ENCODE results near the gene RGS6.
"Not testable (repeated sequence)": the region's sequence is repeated elsewhere in the genome, so short reads cannot be mapped to it uniquely, and the experiment has no call there.

Gene RGS6

DNA sequence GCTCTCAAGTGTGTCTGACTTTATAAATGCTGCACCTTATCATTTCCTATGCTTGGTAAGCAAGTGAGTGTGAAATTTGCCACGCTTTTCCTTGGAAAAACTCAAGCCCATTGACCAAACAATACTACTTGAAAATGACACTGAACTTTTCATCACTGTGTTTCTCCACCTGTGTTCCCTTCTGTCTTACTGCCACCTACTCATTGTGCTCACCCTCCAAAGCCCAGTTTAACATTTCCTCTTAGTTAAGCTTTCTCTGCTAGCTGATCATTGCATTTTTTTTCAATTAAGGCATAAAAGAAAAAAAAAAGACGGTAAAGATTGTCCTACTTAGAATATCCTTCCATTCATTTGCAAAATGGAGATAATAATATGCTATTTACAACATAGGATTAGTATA lies 516.0 kb downstream of the RGS6 start:
- no peak for DNase-seq

DNA sequence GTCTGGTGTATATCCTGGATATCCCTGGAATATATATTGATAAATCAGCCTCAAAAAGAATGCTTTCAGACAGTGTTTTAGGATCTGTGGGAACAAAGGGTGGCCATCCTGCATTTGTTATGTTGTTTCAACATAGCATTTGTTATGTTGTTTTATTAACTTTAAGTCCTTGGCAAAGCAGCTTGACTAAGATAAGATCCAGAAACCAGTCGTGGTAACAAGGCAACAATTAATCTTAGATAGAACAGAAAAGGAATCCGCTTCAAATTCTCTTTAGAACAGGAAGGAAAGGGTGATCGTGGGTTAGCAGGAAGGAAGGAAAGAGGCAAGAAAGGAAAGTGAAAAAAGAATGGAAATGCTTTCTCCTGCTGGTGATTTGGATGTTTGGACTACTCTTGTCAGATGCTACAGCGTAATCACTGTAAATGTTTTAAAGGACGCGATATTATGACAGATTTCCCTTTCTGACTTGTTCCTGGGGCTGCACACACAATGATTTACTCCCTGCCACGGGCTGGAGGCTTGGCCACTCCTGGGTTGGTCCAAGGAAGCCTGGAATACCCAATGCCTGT lies 518.3 kb downstream of the RGS6 start:
- DNase-seq = no peak

DNA sequence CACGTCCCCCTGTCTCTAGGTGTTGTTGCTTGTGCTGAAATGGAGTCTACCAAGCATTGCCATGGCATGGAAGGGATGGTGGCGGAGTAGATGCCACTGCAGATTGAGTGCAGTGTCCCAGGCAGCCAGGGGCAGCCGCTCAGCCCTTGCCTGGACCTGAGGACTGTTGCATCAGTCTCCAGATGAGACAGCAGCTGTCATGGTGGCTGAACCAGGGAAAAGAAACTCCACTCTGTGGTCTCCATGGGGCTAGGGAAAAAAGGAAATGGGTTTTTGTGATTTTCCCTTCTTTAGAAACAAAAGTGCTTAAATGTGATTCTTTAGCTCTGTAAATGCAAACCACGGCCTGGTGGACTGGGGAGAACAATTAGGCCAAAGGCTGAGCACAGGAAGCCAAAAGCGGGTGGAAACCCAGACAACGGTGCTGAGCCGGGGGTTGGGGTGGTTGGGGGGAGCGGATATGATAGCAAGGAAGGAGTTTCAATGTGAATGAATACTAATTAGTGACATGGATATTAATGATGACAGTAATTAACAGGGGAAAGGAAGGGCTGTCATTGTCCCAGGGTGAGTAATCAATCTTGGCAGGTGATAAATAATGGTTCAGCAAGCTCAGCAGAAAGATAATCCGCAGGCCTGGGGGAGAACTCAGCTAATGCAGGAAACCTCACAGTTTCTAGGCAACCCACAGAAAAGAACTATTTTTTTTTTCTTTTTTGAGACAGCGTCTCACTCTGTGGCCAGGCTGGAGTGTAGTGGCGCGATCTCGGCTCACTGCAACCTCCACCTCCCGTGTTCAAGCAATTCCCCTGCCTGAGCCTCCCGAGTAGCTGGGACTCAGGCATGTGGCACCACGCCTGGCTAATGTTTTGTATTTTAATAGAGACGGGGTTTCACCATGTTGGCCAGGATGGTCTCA lies 519.1 kb downstream of the RGS6 start:
- DNase-seq = peak in 36 of 58 donors; percentile 2 to 74 (median 20)

DNA sequence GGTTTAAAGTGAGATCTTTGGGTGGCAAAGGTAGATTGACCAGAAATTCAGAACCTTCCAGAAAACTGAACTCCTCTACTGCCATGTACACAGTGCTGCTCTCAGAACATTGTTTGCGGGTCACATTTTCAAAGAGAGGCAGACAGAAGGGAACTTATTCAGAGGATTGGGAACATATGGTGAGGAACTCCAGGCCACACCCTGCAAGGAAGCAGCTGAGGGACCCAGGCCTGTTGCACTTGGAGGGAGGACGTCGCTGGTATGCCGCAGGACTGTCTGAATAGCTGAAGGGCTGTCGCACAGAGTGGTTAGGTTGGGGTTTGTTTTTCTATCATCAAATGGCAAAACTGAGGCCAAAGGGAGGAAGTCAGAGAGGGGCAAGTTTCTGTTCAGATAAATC lies 520.5 kb downstream of the RGS6 start:
- no peak for DNase-seq

DNA sequence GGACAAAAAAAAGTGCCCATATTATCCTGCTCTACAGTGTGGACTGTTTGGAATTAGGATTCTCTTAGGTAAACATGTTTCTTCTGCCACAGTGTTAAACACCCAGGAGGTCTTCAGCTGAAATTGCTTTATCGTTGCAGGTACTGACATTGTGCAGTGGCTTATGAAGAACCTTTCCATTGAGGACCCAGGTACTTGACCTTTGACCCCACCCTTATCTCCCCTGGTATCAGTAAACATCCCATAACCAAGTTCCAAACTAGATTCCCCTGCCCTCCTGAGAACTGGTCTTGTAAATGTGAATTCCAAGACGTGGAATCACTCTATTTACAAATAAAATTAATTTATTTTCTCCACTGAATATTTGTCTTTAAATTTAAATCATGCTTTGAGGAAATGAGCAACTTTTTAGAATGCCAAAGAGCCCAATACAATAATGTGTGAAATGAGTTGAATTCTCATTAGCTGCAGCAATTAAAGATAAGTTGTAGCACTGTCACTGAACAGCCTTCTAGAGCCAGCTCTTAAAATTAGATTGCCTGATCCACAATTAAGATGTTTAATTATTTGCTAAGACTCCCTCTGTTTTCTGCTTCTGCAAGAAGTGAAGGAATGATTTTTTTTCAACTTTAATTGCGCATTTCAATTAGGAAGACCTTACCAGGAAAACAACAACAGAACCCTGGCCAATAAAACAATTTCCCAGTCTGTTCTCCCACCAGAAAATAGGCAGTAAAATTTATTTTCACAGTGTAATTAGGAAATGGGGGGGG lies 522.3 kb downstream of the RGS6 start:
- no peak for DNase-seq

DNA sequence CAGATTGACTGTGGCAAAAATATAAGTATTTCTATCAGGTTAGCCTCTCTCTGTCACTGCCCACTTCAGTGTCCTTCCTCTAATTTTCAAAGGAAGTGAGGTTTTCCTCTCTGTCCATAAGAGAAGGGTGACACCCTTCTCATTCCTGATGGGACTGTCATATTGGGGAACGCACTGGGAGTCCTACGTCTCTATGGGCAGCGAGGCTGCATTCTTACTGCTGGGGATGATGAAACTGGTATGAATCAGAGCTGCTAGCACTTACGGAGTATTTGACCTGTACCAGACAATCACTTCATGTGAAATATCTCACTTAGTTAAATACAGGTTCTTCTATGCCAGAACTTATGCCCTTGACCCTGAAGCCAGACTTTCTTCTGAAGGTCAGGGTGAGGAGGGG lies 525.4 kb downstream of the RGS6 start:
- DNase-seq = no peak

DNA sequence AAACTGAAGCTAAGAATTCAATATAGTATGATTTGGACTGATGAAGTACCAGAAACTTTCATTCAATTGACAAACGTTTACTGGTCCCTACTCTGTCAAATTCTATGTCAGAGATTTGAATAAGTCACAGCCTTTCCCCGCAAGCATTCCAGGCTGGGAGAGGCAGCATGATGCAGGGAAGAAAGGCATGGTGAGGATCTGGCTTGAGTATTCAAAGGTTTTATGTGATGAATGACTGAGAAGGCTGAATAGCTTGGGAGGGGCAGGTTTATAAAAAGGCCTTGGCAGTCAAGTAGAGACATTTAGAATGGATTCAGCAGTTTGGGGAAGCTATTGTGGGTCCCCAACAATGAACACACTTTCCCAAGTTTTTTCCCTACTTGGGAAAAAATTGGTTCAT lies 529.8 kb downstream of the RGS6 start:
- no peak for DNase-seq

DNA sequence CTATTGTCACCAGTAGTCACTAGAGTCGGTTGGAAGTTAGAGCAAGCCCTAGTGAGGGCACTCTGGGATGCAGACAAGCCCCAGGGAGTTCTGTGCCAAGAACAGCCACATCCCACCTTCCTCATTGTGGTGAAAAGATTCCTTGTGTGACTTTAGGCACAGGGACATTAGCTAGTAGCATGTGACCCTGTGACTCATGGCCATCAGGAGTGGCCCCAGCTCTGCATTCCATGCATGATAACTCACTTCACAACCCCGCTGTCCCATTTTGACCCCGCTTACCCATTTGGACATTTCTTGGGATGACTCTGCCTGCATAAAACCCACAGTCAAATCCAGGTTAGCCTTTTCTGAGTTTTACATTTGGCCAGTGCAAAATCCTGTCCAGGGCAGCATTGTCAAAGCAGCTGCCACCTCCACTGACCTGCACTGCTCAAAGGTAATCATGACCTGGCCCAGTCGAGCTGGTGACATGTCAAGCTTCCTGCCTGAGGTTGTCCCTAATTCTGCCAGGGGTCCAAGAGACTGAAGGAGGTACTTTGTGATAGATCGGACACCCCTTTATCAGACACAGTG lies 531.1 kb downstream of the RGS6 start:
- DNase-seq = no peak

DNA sequence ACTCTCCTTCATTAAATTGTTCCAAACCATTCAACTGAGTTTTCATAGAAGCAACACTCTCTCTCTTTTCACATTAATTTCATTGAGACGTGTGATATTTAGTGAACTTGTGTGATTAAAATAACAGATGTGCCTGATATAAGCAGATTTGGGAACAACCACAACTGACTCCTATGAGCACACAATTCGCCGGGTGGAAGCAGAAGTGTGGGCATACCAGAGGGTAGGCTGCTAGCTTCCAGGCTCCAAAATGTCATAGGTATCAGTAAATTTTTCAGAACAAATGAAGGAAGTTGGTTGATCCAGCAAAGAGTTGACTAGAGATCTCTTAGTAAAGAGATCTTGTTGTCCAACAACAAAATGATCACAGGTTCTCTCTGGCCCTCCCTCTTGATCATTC lies 532.0 kb downstream of the RGS6 start:
- no peak for DNase-seq

DNA sequence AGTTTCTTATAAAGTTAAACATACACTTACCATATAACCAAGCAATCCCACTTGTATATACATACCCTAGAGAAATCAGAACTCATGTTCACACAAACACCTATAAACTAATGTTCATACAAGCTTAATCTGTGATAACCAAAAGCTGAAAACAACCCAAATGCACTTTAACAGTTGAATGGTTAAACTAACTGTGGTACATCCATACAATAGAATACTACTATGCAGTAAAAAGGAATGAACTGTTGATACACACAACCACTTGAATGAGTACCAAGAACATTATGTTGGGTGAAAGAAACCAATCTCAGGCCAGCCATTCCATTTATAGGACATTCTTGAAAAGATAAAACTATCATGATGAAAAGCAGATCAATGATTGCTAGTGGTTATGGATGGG lies 534.1 kb downstream of the RGS6 start:
- no peak for DNase-seq

DNA sequence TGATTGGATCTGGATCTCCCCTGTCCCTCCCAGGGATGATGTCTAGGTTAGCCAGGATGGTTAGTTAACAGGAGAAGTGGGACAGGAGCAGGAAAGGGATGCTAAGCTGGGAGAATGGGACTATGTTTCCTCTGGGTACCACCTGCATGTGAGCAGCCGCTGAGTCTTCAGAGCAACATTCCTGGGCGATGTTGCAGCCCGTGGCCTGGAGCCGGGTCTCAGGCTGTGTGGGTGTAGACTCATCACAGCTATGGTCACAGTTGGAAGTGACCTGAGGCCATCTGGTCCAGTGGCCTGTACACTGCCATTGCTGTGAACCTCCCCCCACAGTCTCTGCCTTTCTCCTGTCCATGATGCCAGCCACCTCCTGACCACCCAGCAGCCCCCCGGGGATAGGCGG lies 539.1 kb downstream of the RGS6 start:
- no peak for DNase-seq

DNA sequence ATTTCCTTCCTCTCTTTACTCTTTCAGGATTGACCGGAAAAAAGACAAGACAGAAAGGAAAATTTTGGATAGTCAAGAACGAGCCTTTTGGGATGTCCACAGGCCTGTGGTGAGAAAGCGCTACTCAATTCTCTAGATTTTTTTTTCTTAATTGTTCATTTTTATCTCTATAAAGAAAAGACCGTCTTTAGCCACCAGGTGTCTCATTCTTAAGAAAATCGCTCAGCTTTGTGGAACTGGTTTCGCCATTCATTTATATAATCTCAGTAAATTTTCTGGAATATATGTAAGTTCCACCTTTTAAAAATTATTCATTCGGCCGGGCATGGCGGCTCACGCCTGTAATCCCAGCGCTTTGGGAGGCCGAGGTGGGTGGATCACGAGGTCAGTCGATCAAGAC lies 540.6 kb downstream of the RGS6 start:
- no peak for DNase-seq

DNA sequence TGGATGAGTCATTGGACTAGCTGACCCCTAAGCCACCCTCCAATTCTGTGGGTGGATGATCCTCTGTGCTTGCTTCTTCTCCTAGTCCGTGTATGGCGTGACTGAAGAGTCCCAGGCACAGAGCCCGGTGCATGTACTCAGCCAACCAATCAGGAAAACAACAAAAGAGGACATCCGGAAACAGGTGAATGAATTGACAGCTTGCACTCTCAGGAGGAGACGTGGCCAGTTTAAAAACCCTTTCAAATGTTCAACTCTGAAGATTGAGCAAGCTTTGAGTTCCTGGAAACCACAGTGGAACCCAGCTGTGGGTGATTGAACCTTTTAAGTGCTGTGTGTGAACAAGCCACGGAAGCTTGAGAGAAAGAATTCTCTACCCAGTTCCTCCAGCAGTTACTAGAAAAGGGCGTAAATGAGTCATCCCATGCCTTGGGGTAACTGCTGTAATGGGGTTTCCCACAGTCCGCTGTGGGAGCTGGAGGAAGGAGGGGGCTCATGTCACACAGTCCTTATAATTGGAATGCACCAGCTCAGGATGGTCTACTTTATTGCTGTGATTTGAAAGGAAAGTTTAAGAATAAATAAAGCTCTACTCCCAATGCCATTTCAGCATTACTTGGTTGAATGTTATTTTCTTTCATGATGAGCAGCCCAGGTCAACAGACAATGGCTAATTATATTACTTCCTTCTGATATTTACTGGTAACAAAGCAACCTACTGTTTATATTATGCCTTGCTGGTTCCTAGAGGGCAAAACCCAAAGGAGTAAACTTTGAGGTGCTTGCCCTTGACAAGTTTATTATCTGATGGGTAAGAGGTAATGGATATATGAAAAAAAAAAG lies 544.6 kb downstream of the RGS6 start:
- peak in 3 of 58 donors; percentile 3 to 48 (median 15) for DNase-seq

DNA sequence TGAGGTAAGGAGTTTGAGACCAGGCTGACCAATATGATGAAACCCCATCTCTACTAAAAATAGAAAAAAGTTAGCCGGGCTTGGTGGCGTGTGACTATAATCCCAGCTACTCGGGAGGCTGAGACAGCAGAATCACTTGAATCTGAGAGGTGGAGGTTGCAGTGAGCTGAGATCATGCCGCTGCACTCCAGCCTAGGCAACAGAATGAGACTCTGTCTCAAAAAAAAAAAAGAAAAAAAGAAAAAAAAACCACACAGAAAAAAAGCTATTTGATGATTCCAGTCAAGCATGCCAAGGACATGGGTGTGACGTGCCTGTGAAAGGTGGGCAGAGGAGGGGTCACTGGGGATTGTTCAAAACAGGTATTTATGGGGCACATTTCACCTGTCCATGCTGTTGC lies 545.3 kb downstream of the RGS6 start:
- not testable (repeated sequence) for DNase-seq

DNA sequence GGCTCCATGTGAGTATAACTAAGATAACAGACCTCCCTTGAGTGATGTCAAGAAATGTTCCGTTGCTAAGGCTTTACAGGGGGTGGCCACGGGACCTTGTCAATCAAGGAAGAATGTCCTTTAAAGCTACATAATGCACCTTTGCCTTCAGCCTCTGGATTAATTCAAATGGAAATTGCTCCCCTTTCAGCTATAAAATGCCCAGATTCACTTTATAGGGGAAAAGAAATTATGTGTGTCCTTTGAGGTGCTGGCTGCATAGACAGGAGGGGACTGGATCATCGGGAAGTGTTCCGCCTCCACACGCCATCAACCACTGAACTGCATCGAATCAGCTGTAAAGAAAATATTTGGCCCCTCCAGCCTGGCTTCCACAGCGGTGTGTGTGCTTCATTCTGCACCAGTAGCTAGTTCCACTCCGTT lies 546.3 kb downstream of the RGS6 start:
- no peak for DNase-seq

DNA sequence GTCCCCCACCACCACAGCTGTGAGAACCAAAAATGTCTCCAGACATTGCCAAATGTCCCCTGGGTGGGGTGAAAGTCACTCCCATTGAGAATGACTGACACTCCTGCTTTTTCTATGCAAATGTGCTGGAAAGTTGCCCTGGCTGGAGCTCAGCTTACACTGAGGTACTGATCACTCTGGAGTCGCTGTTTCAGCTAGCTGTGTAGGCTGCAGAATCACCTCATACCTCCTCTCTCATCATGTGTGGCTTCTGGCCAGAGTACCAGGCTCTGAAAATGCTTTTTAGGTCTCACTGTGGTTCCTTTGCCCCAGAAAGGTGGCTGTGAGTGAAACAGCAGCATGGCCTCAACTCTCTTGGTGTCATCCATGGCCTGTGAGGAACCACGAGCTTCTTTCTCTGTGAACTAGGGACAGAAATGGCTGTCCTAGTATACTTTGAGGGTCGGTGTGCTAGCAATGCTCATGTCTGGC lies 547.3 kb downstream of the RGS6 start:
- no peak for DNase-seq

DNA sequence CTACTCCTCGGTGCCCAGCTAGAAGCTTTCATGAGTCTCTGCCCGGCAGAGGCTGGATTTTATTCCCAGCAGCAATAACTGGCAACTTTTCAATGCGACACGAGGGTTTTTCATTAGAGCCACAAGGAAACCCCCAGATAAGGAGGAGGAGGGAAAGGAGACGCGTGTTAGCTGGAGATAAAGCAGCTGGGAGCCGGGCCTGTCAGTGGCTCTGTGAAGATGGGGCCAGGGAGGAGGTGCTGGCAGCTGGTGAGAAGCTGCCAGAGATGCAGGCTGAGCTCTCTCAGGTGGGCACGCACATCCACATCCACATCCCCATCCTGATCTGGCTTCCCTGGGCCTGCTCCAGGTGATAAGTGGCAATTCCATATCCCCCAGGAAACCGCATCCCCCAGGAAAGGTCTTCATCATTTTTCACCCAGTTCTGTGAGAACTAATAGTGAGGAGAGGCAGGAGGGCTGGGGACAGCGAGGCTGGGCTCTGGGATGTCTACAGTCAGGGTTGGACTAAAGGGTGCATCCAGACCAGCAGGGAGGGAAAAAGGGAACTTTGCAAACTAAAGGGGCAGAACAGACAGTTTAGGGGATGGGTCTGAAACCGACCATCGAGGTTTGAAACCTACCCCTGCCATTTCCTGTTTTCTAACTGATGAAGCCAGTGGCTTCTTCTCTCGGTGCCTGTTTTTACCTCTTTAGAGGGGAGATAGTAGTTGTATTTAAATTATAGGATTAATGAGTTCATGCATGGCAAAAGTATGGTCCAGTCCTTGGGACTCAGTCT lies 548.4 kb downstream of the RGS6 start:
- no peak for DNase-seq

DNA sequence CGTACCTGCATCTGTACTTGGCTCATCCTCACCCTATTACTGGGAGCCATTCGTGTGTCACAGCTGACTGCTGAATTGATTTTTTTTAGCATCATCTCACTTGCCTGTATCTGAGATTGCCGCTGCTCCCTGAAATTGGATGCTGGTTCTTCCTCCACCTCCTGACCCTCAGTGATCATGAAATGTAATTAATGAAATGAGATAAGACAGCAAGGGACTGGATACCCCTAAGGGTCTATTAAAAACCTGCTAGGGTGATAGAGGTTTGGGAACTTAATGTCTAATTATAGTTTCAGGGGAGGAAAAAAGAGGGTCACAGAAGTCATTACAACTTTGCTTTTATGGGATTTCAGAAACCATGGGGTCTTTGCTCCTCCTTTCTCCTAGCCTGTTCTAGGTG lies 551.1 kb downstream of the RGS6 start:
- no peak for DNase-seq

DNA sequence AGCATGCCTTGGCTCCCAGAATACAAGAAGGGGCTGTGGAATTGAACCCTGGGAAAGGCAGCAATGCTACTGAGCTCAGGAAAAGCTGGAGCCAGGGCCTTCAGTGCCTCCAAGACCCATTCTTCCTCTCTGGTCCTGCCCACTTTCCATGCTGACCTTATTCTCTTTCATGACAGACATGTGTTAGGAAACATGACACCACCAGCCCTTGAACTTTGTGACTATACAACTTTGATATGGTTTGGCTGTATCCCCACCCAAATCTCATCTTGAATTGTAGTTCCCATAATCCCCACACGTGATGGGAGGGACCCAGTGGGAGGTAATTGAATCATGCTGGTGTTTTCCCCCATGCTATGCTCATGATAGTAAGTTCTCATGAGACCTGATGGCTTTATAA lies 553.5 kb downstream of the RGS6 start:
- DNase-seq = no peak

DNA sequence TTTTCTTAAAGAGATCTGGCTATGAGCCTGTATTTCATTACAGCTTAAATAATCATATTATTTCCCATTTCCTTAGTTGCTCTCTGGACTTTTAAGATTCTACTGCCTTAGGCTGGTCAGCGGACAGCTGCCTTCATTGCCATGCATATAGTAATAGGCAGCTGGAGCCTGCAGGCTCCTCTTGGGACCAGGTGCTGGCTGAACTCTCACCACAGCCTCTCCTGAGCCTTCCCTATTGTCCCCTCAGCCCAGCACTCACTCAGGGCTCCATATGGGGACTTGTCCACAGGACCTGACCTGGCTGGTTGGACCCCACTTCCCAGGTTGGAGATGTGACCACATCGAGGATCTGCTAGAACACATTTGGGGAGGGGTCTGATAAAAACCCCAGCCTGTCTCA lies 556.3 kb downstream of the RGS6 start:
- no peak for DNase-seq
